Prostate gland (tissue), 2 donors: ENCODE results near the gene IQCC. TPM values are rescaled to one million over a fixed set of nuclear protein-coding genes. Genes with fewer than 3 reads are reported as not detected.

Experiments
- DNase-seq: peaks from one replicate; pipeline ENCODE4 v3.0.0-alpha.2; 2019; ENCODE audit warnings: low spot score
- H3K27ac ChIP-seq, 2 donors: fragments of 200-600 bp; sonication (generic); 2 replicates each; pipeline ENCODE4 v1.5.1; 2017 to 2019
- H3K27me3 ChIP-seq: fragments of 200-600 bp; sonication (generic); replicated peaks from 2 replicates; pipeline ENCODE4 v1.5.1; 2019; ENCODE audit not compliant: insufficient read depth
- H3K36me3 ChIP-seq, 2 donors: fragments of 200-600 bp; sonication (generic); 1 replicate in 1 of 2; 2 replicates in 1 of 2; pipeline versions ENCODE4 v1.5.1 to v1.8.1; 2017 to 2019
- H3K4me1 ChIP-seq: fragments of 200-600 bp; sonication (generic); replicated peaks from 2 replicates; pipeline ENCODE4 v1.5.1; 2019
- H3K4me3 ChIP-seq, 2 donors: fragments of 200-600 bp; sonication (generic); 2 replicates each; pipeline ENCODE4 v1.5.1; 2017 to 2019
- H3K9me3 ChIP-seq: fragments of 200-600 bp; sonication (generic); 2 replicates; pipeline ENCODE4 v1.5.1; 2017
- CTCF ChIP-seq, 4 experiments: fragments of 200-600 bp in 2 of 4; fragments of 450-650 bp in 2 of 4; sonication (generic) in 2 of 4; IDR thresholded peaks; 1 replicate in 3 of 4; 2 replicates in 1 of 4; pipeline ENCODE4 v1.5.1; 2016 to 2019; ENCODE audit warnings: antibody characterized with exemption in 4 of 4, mild to moderate bottlenecking in 2 of 4, moderate library complexity in 2 of 4
- POLR2A ChIP-seq: fragments of 450-650 bp; IDR thresholded peaks from one replicate; pipeline ENCODE4 v1.6.1; 2016; ENCODE audit warnings: antibody characterized with exemption, mild to moderate bottlenecking
- POLR2AphosphoS5 ChIP-seq: sonication (generic); formaldehyde crosslinking; IDR thresholded peaks from one replicate; pipeline ENCODE4 v1.6.1; 2017; ENCODE audit warnings: antibody characterized with exemption
- WGBS: methylation state at CpG from one replicate; pipeline ENCODE4 v1.1.5; 2018; 5-methylcytosine and 5-hydroxymethylcytosine counted together
- intact Hi-C: fragments of 100-400 bp; cut with DNase I; formaldehyde crosslinking; loops from one replicate; pipeline ENCODE4 v1.14.2; 2022
- total RNA-seq, 2 donors: library from RNA; depleted of rRNA; stranded (reverse); fragments of >200 nt; gene quantifications; one replicate each; pipeline ENCODE4 v1.1.0, GENCODE V29; 2016

Gene IQCC
- total RNA-seq, 2 donors from 2014 or later, result 5.2 to 5.6 TPM

- no peaks in the 10 kb centered on the region for H3K4me1 ChIP-seq
- peaks cover 28 to 72% of the 10 kb centered on the region in 2 donors for H3K36me3 ChIP-seq
- H3K4me3 ChIP-seq, result no peak overlapping the region
- DNase-seq, result no peak
- intact Hi-C loops, result no loop called here
- TF ChIP-seq POLR2AphosphoS5 (no peak), POLR2A (no peak), CTCF (IDR thresholded peaks at IDR 0.05) (no peak)
- H3K27me3 ChIP-seq, result no peaks in the 10 kb centered on the region
- WGBS, result 95% methylated on average over 8 of the region's 8 CpGs
- no peaks in the 10 kb centered on the region for H3K9me3 ChIP-seq
- H3K27ac ChIP-seq, result no peak overlapping the region
Observed at GRCh38 chr1:32192220-32192948, 13.1 kb upstream of the IQCC start.

DNA sequence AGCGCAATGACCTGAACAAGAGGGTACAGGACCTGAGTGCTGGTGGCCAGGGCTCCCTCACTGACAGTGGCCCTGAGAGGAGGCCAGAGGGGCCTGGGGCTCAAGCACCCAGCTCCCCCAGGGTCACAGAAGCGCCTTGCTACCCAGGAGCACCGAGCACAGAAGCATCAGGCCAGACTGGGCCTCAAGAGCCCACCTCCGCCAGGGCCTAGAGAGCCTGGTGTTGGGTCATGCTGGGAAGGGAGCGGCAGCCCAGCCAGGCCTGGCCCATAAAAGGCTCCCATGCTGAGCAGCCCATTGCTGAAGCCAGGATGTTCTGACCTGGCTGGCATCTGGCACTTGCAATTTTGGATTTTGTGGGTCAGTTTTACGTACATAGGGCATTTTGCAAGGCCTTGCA, 10.5 kb upstream of the IQCC start:
- intact Hi-C loops, result no loop called here
- 95% methylated on average over 5 of the region's 6 CpGs for WGBS
- H3K27me3 ChIP-seq, result no peaks in the 10 kb centered on the region
- H3K36me3 ChIP-seq, result peaks cover 28 to 47% of the 10 kb centered on the region in 2 donors
- no peak for TF ChIP-seq CTCF (IDR thresholded peaks at IDR 0.05)
- no peak for TF ChIP-seq POLR2A
- no peak for TF ChIP-seq POLR2AphosphoS5
- no peak for DNase-seq
- no peaks in the 10 kb centered on the region for H3K9me3 ChIP-seq
- no peaks in the 10 kb centered on the region for H3K4me1 ChIP-seq
- no peak overlapping the region for H3K4me3 ChIP-seq
- no peak overlapping the region for H3K27ac ChIP-seq

DNA sequence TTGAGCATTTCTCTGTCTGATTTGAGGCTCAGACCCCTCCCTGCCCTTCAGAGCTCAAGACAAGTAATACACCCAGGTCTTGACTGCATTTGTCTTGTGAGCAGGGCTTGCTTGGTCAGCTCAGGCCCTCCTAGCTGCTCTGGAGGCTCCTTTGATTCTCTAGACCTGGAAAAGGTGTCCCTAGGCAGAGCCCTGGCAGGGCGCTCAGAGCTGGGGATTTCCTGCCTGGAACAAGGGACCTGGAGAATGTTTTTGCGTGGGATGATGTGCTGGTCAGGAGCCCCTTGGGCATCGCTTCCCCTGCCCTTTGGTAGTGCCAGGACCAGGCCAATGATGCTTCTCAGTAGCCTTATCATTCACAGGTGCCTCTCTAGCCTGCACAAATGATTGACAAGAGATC, 9.9 kb upstream of the IQCC start:
- Histone ChIP-seq H3K9me3 (no peaks in the 10 kb centered on the region), H3K4me1 (no peaks in the 10 kb centered on the region), H3K27ac (no peak overlapping the region), H3K4me3 (no peak overlapping the region), H3K36me3 (peaks cover 28 to 41% of the 10 kb centered on the region in 2 donors), H3K27me3 (no peaks in the 10 kb centered on the region)
- DNase-seq, result no peak
- TF ChIP-seq POLR2AphosphoS5 (no peak), POLR2A (no peak), CTCF (IDR thresholded peaks at IDR 0.05) (no peak)
- intact Hi-C loops, result no loop called here
- WGBS, result 83% methylated on average over 3 of the region's 3 CpGs

GRCh38 chr1:32195972-32196823, 9.3 kb upstream of the IQCC start:
- DNase-seq, result no peak
- Histone ChIP-seq H3K4me3 (no peak overlapping the region), H3K4me1 (no peaks in the 10 kb centered on the region), H3K9me3 (no peaks in the 10 kb centered on the region), H3K27me3 (no peaks in the 10 kb centered on the region), H3K36me3 (peaks cover 26 to 39% of the 10 kb centered on the region in 2 donors), H3K27ac (no peak overlapping the region)
- TF ChIP-seq CTCF (IDR thresholded peaks at IDR 0.05) (no peak), POLR2AphosphoS5 (no peak), POLR2A (no peak)
- intact Hi-C loops, result no loop called here
